Activated CD8-positive, alpha-beta T cell treated with anti-CD3 and anti-CD28 coated beads for 36 hours (primary cell): ENCODE measurements around the gene GDF2. TPM values are rescaled to one million over a fixed set of nuclear protein-coding genes. Genes with fewer than 3 reads are reported as not detected.

Experiments used
- ATAC-seq: fragments of 200-7000 bp; cut with Tn5 transposase; one replicate; pipeline ENCODE4 v1.10.0; 2021; ENCODE audit warnings: mild to moderate bottlenecking, moderate library complexity
- CTCF ChIA-PET: fragments of 350-600 bp; sonication (Branson Sonifier 250); formaldehyde crosslinking; loops from one replicate; lab custom pipeline; 2021; ENCODE audit warnings: antibody characterized with exemption; lab: Charles Lee
- POLR2A ChIA-PET: fragments of 350-600 bp; sonication (Branson Sonifier 250); formaldehyde crosslinking; loops from one replicate; lab custom pipeline; 2021; ENCODE audit warnings: antibody characterized with exemption; lab: Charles Lee
- DNase-seq: peaks from one replicate; pipeline ENCODE4 v3.0.0-alpha.2; 2020
- H3K27ac Mint-ChIP-seq: one replicate; pipeline ENCODE4 v1.8.0; 2021; ENCODE audit warnings: mild to moderate bottlenecking, mixed read lengths
- H3K27me3 Mint-ChIP-seq: one replicate; pipeline ENCODE4 v1.8.0; 2021; ENCODE audit warnings: mixed read lengths
- H3K36me3 Mint-ChIP-seq: one replicate; pipeline ENCODE4 v1.8.0; 2021; ENCODE audit warnings: low read depth, mixed read lengths
- H3K4me1 Mint-ChIP-seq: one replicate; pipeline ENCODE4 v1.8.0; 2021; ENCODE audit warnings: low read depth, mixed read lengths
- H3K4me3 Mint-ChIP-seq: one replicate; pipeline ENCODE4 v1.8.0; 2021; ENCODE audit warnings: mild to moderate bottlenecking, moderate library complexity, mixed read lengths
- H3K9me3 Mint-ChIP-seq: one replicate; pipeline ENCODE4 v1.8.0; 2021; ENCODE audit warnings: mixed read lengths
- CTCF ChIP-seq: fragments of 200-600 bp; IDR thresholded peaks from one replicate; pipeline ENCODE4 v1.8.0; 2022; ENCODE audit warnings: antibody characterized with exemption, mild to moderate bottlenecking
- intact Hi-C: fragments of 100-400 bp; cut with micrococcal nuclease; formaldehyde crosslinking; loops from one replicate; pipeline ENCODE4 v1.10.0; 2022
- total RNA-seq, 2 experiments: library from RNA; stranded (reverse); gene quantifications; one replicate each; pipeline ENCODE4 v1.2.3, GENCODE V29; 2021

GDF2 gene
- total RNA-seq, 2 experiments from 2014 or later = not detected

- no peaks in the 10 kb centered on the region for H3K36me3 Mint-ChIP-seq
- H3K27me3 Mint-ChIP-seq = peaks cover 9% of the 10 kb centered on the region
- ChIA-PET CTCF (interaction anchor here (2.3 kb wide), 2 partner anchors 13 to 251 kb away, joined by 8 to 11 read pairs; no protein-coding TSS in a partner anchor), POLR2A (interaction anchor here (0.7 kb wide), 1 partner anchor 195 kb away, joined by 3 read pairs; no protein-coding TSS in a partner anchor)
- no peaks in the 10 kb centered on the region for H3K9me3 Mint-ChIP-seq
- no peak for ATAC-seq
- TF ChIP-seq CTCF = no peak
- H3K27ac Mint-ChIP-seq = no peak overlapping the region
- H3K4me3 Mint-ChIP-seq = no peak overlapping the region
- intact Hi-C loops = no loop called here
- no peak for DNase-seq
- H3K4me1 Mint-ChIP-seq = peaks cover 15% of the 10 kb centered on the region
Observed at GRCh38 chr10:47298715-47299114, 23.5 kb upstream of the GDF2 start.

- H3K27ac Mint-ChIP-seq = no peak within 1 kb of the TSS
- intact Hi-C loops = no loop called here
- H3K4me1 Mint-ChIP-seq = peaks cover 15% of the 10 kb centered on the region
- no peaks in the 10 kb centered on the region for H3K9me3 Mint-ChIP-seq
- CTCF ChIA-PET = interaction anchor here (0.8 to 3.0 kb wide), 3 partner anchors 12 to 252 kb away, joined by 3 to 13 read pairs (median 4); no protein-coding TSS in a partner anchor
- DNase-seq (peak; percentile 38), ATAC-seq (peak; percentile 62)
- TF ChIP-seq CTCF = no peak
- no peaks in the 10 kb centered on the region for H3K36me3 Mint-ChIP-seq
- POLR2A ChIA-PET = interaction anchor here (1.3 kb wide), 1 partner anchor 48 kb away, joined by 3 read pairs; no protein-coding TSS in a partner anchor
- peaks cover 9% of the 10 kb centered on the region for H3K27me3 Mint-ChIP-seq
- H3K4me3 Mint-ChIP-seq = peak within 1 kb of the TSS; percentile 76
Observed at GRCh38 chr10:47299611-47300428, 22.4 kb upstream of the GDF2 start, which contains the start of gene GDF10. Gene GDF10 (plus strand): TSS chr10:47300197. CDS start chr10:47300652, 455 bp downstream.

GRCh38 chr10:47300429-47300931 lies 21.8 kb upstream of the GDF2 start:
- TF ChIP-seq CTCF = no peak
- intact Hi-C loops = no loop called here
- peaks cover 15% of the 10 kb centered on the region for H3K4me1 Mint-ChIP-seq
- H3K27me3 Mint-ChIP-seq = peaks cover 7% of the 10 kb centered on the region
- ChIA-PET CTCF (interaction anchor here (3.0 kb wide), 1 partner anchor 11 kb away, joined by 13 read pairs; no protein-coding TSS in a partner anchor), POLR2A (interaction anchor here (1.3 kb wide), 1 partner anchor 49 kb away, joined by 3 read pairs; no protein-coding TSS in a partner anchor)
- no peak for DNase-seq
- H3K36me3 Mint-ChIP-seq = no peaks in the 10 kb centered on the region
- peak overlapping the region; percentile 76 for H3K4me3 Mint-ChIP-seq
- no peak overlapping the region for H3K27ac Mint-ChIP-seq
- peak; percentile 20 for ATAC-seq
- H3K9me3 Mint-ChIP-seq = no peaks in the 10 kb centered on the region

- ChIA-PET POLR2A (interaction anchor here (0.9 kb wide), 1 partner anchor 226 kb away, joined by 3 read pairs; no protein-coding TSS in a partner anchor), CTCF (interaction anchor here (1.1 to 3.1 kb wide), 5 partner anchors 10 to 276 kb away, joined by 3 to 16 read pairs (median 7); no protein-coding TSS in a partner anchor)
- peaks cover 20% of the 10 kb centered on the region for H3K4me1 Mint-ChIP-seq
- ATAC-seq = no peak
- H3K27me3 Mint-ChIP-seq = peaks cover 7% of the 10 kb centered on the region
- no peaks in the 10 kb centered on the region for H3K36me3 Mint-ChIP-seq
- TF ChIP-seq CTCF = no peak
- H3K4me3 Mint-ChIP-seq = no peak overlapping the region
- no peak overlapping the region for H3K27ac Mint-ChIP-seq
- intact Hi-C loops = no loop called here
- DNase-seq = no peak
- no peaks in the 10 kb centered on the region for H3K9me3 Mint-ChIP-seq
Observed at GRCh38 chr10:47301833-47302232, 20.4 kb upstream of the GDF2 start.
